Endothelial cell of umbilical vein (primary cell): ENCODE measurements around the gene INTS6. TPM values are rescaled to one million over a fixed set of nuclear protein-coding genes. Genes with fewer than 3 reads are reported as not detected.

Source experiments
- BruUV-seq: library from RNA; stranded (reverse); fragments of 400-500 nt; replicated peaks from 2 replicates; lab custom pipeline; 2021; lab: Mats Ljungman, UMichigan
- CTCF ChIA-PET: fragments of 300-600, 350-600 bp; sonication (Branson Sonifier 250); formaldehyde crosslinking; loops from one replicate; lab custom pipeline; 2021; ENCODE audit warnings: antibody characterized with exemption, inconsistent platforms; lab: Charles Lee
- POLR2A ChIA-PET: fragments of 300-600, 350-600 bp; sonication (Branson Sonifier 250); formaldehyde crosslinking; loops from one replicate; lab custom pipeline; 2021; ENCODE audit warnings: antibody characterized with exemption, inconsistent platforms; lab: Charles Lee
- DNase-seq: peaks from one replicate; pipeline ENCODE4 v3.0.0-alpha.2; 2011; ENCODE audit warnings: low read depth, low spot score
- FAIRE-seq: peaks from 2 replicates; lab custom pipeline; 2011; peaks lifted over from hg19 to GRCh38; lab: Jason Lieb, UNC
- H2AFZ ChIP-seq: 2 replicates; pipeline ENCODE4 v1.6.0; 2012; ENCODE audit warnings: low read depth, low read length, control low read depth, inconsistent platforms
- H3K27ac ChIP-seq: 2 replicates; pipeline ENCODE4 v1.5.1; 2011; ENCODE audit warnings: low read depth, mild to moderate bottlenecking, control low read depth, low read length, moderate library complexity; ENCODE audit not compliant: insufficient read depth
- H3K27me3 ChIP-seq, 2 experiments: 2 replicates each; pipeline versions ENCODE4 v1.6.0 to v1.6.1; 2011; ENCODE audit warnings: low read length in 2 of 2, mixed read lengths in 1 of 2; ENCODE audit not compliant: control insufficient read depth in 2 of 2, insufficient read depth in 2 of 2
- H3K36me3 ChIP-seq, 2 experiments: 2 replicates in 1 of 2; 3 replicates in 1 of 2; pipeline ENCODE4 v1.5.1; 2011; ENCODE audit warnings: low read length in 2 of 2, mild to moderate bottlenecking in 1 of 2, moderate library complexity in 1 of 2; ENCODE audit not compliant: control insufficient read depth in 2 of 2, insufficient read depth in 2 of 2; ENCODE audit errors: extremely low read depth in 1 of 2
- H3K4me1 ChIP-seq: 3 replicates; pipeline ENCODE4 v1.5.1; 2011; ENCODE audit warnings: mild to moderate bottlenecking, low read length; ENCODE audit not compliant: control insufficient read depth, insufficient read depth; ENCODE audit errors: extremely low read depth
- H3K4me2 ChIP-seq: 2 replicates; pipeline ENCODE4 v1.6.1; 2011; ENCODE audit warnings: low read length, control low read depth, mixed read lengths; ENCODE audit not compliant: insufficient read depth
- H3K4me3 ChIP-seq, 3 experiments: fragments of 200-600 bp in 1 of 3; sonication (generic), shearing (Covaris generic) in 1 of 3; replicated peaks in 1 of 3; 2 replicates each; pipeline ENCODE4 v1.5.1; 2011 to 2016; ENCODE audit warnings: control low read depth in 3 of 3, low read length in 3 of 3, mild to moderate bottlenecking in 2 of 3, inconsistent platforms in 1 of 3, low read depth in 1 of 3, moderate library complexity in 1 of 3; ENCODE audit not compliant: insufficient read depth in 1 of 3
- H3K79me2 ChIP-seq: 2 replicates; pipeline ENCODE4 v1.6.0; 2012; ENCODE audit warnings: low read length, inconsistent platforms; ENCODE audit not compliant: control insufficient read depth, insufficient read depth
- H3K9ac ChIP-seq: replicated peaks from 2 replicates; pipeline ENCODE3; 2011; ENCODE audit warnings: low read length, control low read depth; ENCODE audit not compliant: insufficient read depth; ENCODE audit errors: extremely low read depth
- H3K9me1 ChIP-seq: replicated peaks from 3 replicates; pipeline ENCODE4 v1.6.0; 2011; ENCODE audit warnings: mild to moderate bottlenecking, low read length; ENCODE audit not compliant: control insufficient read depth, insufficient read depth; ENCODE audit errors: extremely low read depth
- H3K9me3 ChIP-seq: replicated peaks from 2 replicates; pipeline ENCODE4 v1.5.1; 2012; ENCODE audit warnings: low read length, inconsistent platforms; ENCODE audit not compliant: control insufficient read depth, insufficient read depth
- H4K20me1 ChIP-seq: replicated peaks from 2 replicates; pipeline ENCODE3; 2011; ENCODE audit warnings: mild to moderate bottlenecking, low read length; ENCODE audit not compliant: control insufficient read depth, insufficient read depth; ENCODE audit errors: extremely low read depth
- EZH2 ChIP-seq: IDR thresholded peaks from 2 replicates; pipeline ENCODE4 v1.6.1; 2012; ENCODE audit warnings: borderline replicate concordance, low read depth, mild to moderate bottlenecking, moderate library complexity, low read length, inconsistent platforms; ENCODE audit not compliant: severe bottlenecking
- JUN ChIP-seq: IDR thresholded peaks from 2 replicates; pipeline ENCODE4 v1.6.1; 2011; ENCODE audit warnings: borderline replicate concordance, low read depth; ENCODE audit not compliant: insufficient read length, insufficient read depth
- MYC ChIP-seq: IDR thresholded peaks from one replicate; pipeline ENCODE4 v1.6.1; 2011; ENCODE audit warnings: mild to moderate bottlenecking, low read depth, low read length
- POLR2AphosphoS5 ChIP-seq: IDR thresholded peaks from 2 replicates; pipeline ENCODE4 v1.6.1; 2012; ENCODE audit warnings: low read depth, mild to moderate bottlenecking, control low read depth, low read length, moderate library complexity; ENCODE audit not compliant: insufficient read depth
- dilution Hi-C: fragments of 300-500 bp; cut with MboI; formaldehyde crosslinking; loops from one replicate; pipeline ENCODE4 v1.15.0; 2019; ENCODE audit warnings: low sequenced_read_pairs; ENCODE audit not compliant: extremely low pct_ligation_motif_present
- intact Hi-C: fragments of 100-400 bp; cut with micrococcal nuclease; formaldehyde crosslinking; loops from one replicate; pipeline ENCODE4 v1.10.0; 2022
- polyA plus RNA-seq, 4 experiments: library from polyadenylated mRNA; depleted of rRNA in 3 of 4; stranded (reverse) in 3 of 4; unstranded in 1 of 4; fragments of >200 nt; gene quantifications; 2 replicates each; pipeline versions ENCODE4 v1.2.1 to v1.2.3, GENCODE V29; 2011 to 2012; ENCODE audit warnings: missing spikeins in 1 of 4
- total RNA-seq: library from RNA; stranded (reverse); gene quantifications from 2 replicates; pipeline ENCODE4 v1.2.3, GENCODE V29; 2021
- TF ChIP-seq, protein P1 (sequence below), 2 donors: IDR thresholded peaks; 1 replicate in 1 of 2; 2 replicates in 1 of 2; pipeline ENCODE4 v1.5.1; 2011; ENCODE audit warnings: low read length in 2 of 2, mild to moderate bottlenecking in 2 of 2, moderate library complexity in 2 of 2, control low read depth in 1 of 2, inconsistent platforms in 1 of 2, low read depth in 1 of 2; ENCODE audit not compliant: insufficient read depth in 1 of 2; ENCODE audit errors: extremely low read depth in 1 of 2
- TF ChIP-seq, protein P2 (sequence below): IDR thresholded peaks from 2 replicates; pipeline ENCODE4 v1.6.1; 2011; ENCODE audit not compliant: insufficient read depth, insufficient read length

The INTS6 gene
- total and polyA plus RNA-seq, 2 donors (not counting 3 experiments of a cell fraction or from before 2014, with no cell fraction given) = 9.5 to 45.4 TPM

DNA sequence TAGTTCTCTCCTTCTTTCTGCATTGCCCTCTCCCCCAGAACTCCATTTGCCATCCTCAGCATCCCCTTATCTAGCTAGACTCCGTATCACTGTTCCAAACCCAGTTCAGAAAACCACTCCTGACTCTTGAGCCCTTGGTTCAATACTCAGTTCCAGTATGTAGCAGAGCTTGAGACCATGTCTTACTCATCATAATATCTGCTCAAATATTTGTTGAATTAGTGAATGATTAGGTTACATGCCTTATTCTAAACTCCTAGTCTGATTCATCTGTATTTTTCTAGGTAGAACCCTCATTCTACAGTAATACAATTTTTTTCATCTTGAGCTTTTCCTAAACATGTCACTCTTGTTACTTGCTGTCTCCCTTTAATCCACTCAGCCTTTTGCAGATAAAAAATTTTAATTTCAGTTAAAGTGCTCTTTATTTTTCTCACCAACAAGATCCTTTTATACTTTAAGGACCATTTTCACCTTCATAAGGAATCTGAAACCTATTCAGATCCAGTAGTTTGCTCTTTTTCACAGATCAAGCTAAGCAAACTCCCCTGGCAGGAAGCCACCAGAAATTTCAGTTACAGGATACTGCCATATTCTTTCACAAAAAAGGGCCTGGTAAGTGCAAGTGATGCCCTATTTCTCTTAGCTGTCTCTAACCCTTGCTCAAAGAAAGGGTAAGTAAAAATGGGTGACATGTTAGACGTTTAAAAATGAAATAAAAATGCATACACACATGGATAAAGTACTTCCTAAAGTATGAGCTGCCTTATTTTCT lies 23.1 kb upstream of the INTS6 start:
- Histone ChIP-seq H3K9ac (no peak overlapping the region), H3K4me2 (no peak overlapping the region)
- dilution Hi-C loops = no loop called here

DNA sequence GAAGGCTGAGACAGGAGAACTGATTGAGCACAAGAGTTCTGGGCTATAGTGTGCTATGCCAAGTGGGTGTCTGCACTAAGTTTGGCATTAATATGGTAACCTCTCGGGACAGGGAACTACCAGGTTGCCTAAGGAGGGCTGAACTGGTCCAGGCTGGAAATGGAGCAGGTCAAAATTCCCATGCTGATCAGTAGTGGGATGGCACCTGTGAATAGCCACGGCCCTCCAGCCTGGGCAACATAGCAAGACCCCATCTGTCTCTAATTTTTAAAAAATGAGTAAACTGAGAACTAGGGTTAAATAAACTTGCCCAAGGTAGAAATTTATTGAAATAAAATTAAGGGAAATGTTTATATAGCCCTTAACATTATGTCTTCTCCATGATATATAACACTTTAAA lies 17.0 kb upstream of the INTS6 start:
- H4K20me1 ChIP-seq = no peaks in the 10 kb centered on the region
- intact Hi-C loops = no loop called here
- no peak overlapping the region for H3K27ac ChIP-seq
- H3K4me1 ChIP-seq = no peaks in the 10 kb centered on the region
- no peaks in the 10 kb centered on the region for H3K27me3 ChIP-seq
- TF ChIP-seq POLR2AphosphoS5 (no peak), JUN (no peak), MYC (no peak)
- TF ChIP-seq, protein P1, sequence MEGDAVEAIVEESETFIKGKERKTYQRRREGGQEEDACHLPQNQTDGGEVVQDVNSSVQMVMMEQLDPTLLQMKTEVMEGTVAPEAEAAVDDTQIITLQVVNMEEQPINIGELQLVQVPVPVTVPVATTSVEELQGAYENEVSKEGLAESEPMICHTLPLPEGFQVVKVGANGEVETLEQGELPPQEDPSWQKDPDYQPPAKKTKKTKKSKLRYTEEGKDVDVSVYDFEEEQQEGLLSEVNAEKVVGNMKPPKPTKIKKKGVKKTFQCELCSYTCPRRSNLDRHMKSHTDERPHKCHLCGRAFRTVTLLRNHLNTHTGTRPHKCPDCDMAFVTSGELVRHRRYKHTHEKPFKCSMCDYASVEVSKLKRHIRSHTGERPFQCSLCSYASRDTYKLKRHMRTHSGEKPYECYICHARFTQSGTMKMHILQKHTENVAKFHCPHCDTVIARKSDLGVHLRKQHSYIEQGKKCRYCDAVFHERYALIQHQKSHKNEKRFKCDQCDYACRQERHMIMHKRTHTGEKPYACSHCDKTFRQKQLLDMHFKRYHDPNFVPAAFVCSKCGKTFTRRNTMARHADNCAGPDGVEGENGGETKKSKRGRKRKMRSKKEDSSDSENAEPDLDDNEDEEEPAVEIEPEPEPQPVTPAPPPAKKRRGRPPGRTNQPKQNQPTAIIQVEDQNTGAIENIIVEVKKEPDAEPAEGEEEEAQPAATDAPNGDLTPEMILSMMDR (IDR thresholded peaks at IDR 0.05; ENCODE audit: extremely low read depth in 1 of 2, insufficient read depth in 1 of 2, low read depth in 1 of 2, low read length in 2 of 2) = no peak
- no peak for DNase-seq
- H3K79me2 ChIP-seq = no peaks in the 10 kb centered on the region
- BruUV-seq = no TSS peak
- no peaks in the 10 kb centered on the region for H3K9me3 ChIP-seq
- H3K4me3 ChIP-seq = no peak overlapping the region
- dilution Hi-C loops = no loop called here
- ChIA-PET POLR2A (no interaction called here), CTCF (no interaction called here)
- H3K9ac ChIP-seq = no peak overlapping the region
- no peak for FAIRE-seq
- H3K9me1 ChIP-seq = no peaks in the 10 kb centered on the region
- no peaks in the 10 kb centered on the region for H3K36me3 ChIP-seq
- H2AFZ ChIP-seq = no peak overlapping the region
- H3K4me2 ChIP-seq = no peak overlapping the region

More for the DNA sequence above, 23.1 kb upstream of the INTS6 start:
- Histone ChIP-seq H3K9me3 (no peaks in the 10 kb centered on the region), H4K20me1 (no peaks in the 10 kb centered on the region), H3K36me3 (no peaks in the 10 kb centered on the region), H3K4me1 (peaks cover 2% of the 10 kb centered on the region), H3K27me3 (no peaks in the 10 kb centered on the region), H3K79me2 (no peaks in the 10 kb centered on the region), H3K9me1 (no peaks in the 10 kb centered on the region), H3K4me3 (no peak overlapping the region), H2AFZ (no peak overlapping the region), H3K27ac (no peak overlapping the region)
- DNase-seq = no peak
- no peak for TF ChIP-seq EZH2
- TF ChIP-seq, protein P2, sequence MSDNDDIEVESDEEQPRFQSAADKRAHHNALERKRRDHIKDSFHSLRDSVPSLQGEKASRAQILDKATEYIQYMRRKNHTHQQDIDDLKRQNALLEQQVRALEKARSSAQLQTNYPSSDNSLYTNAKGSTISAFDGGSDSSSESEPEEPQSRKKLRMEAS = no peak
- FAIRE-seq = no peak
- POLR2A ChIA-PET = interaction anchor here (2.2 kb wide), 1 partner anchor 23 kb away, joined by 13 read pairs; the partner anchor contains the start of gene INTS6
- intact Hi-C loops = no loop called here
- BruUV-seq = no TSS peak
- CTCF ChIA-PET = interaction anchor here (0.8 to 2.2 kb wide), 3 partner anchors 8 to 48 kb away, joined by 3 to 8 read pairs (median 3); no protein-coding TSS in a partner anchor
